ENCODE data around the gene AFF1.

AFF1 gene

GRCh38 chr4:86938771-86939520, 4.1 kb downstream of the AFF1 start:
- H3K23ac ChIP-seq (ENCODE audit: low read depth, low read length, poor library complexity): no peak overlapping the region
- H3K27ac ChIP-seq (replicated peaks; ENCODE audit: low read length): no peak overlapping the region
- H3K27me3 ChIP-seq (ENCODE audit: control insufficient read depth in 3 of 3, insufficient read depth in 3 of 3, low read depth in 1 of 3, low read length in 3 of 3): peaks cover 0 to 3% (median 0%) of the 10 kb centered on the region in 3 experiments
- H3K79me1 ChIP-seq (ENCODE audit: low read depth, low read length): peaks cover 1% of the 10 kb centered on the region
- H3K9ac ChIP-seq (ENCODE audit: low read depth, low read length, poor library complexity): no peak overlapping the region
- H2AFZ ChIP-seq (ENCODE audit: low read length): no peak overlapping the region
- no peak overlapping the region for H2BK12ac ChIP-seq (ENCODE audit: low read length)
- no peak overlapping the region for H2BK15ac ChIP-seq (ENCODE audit: low read length)
- no peak overlapping the region for H3K18ac ChIP-seq (ENCODE audit: low read length)
- H3K9me3 ChIP-seq (replicated peaks in 1 of 2; ENCODE audit: control insufficient read depth in 2 of 2, insufficient read depth in 1 of 2, low read depth in 1 of 2, low read length in 2 of 2): no peaks in the 10 kb centered on the region
- H3K14ac ChIP-seq (ENCODE audit: low read length): no peak overlapping the region
- H3K4me1 ChIP-seq (ENCODE audit: control insufficient read depth in 2 of 2, insufficient read depth in 1 of 2, low read depth in 1 of 2, low read length in 2 of 2): peaks cover 0 to 1% of the 10 kb centered on the region in 2 donors
- no peak for DNase-seq (ENCODE audit: low spot score)
- no peak overlapping the region for H2BK5ac ChIP-seq (ENCODE audit: low read length)
- no peak overlapping the region for H2BK120ac ChIP-seq (ENCODE audit: low read depth, low read length)
- WGBS, 2 donors (ENCODE audit: extremely low coverage in 2 of 2, insufficient read length in 2 of 2, insufficient replicate concordance in 1 of 2): no CpG with 5 or more reads among the region's 4 CpGs
- no peak overlapping the region for H4K91ac ChIP-seq (ENCODE audit: low read depth, low read length, poor library complexity)
- H3K4me2 ChIP-seq (ENCODE audit: insufficient read depth, low read length, poor library complexity, severe bottlenecking): no peak overlapping the region
- H3K4me3 ChIP-seq (ENCODE audit: low read length in 2 of 2): no peak overlapping the region
- no peak overlapping the region for H3K4ac ChIP-seq (ENCODE audit: low read length)
- H4K8ac ChIP-seq (ENCODE audit: low read depth, low read length): no peak overlapping the region
- no peak overlapping the region for H2AK5ac ChIP-seq (ENCODE audit: low read depth, low read length)
- H3K36me3 ChIP-seq (replicated peaks in 1 of 2; ENCODE audit: control insufficient read depth in 2 of 2, insufficient read depth in 2 of 2, low read length in 2 of 2): no peaks in the 10 kb centered on the region

- Histone ChIP-seq H3K36me3 (replicated peaks in 1 of 2; ENCODE audit: control insufficient read depth in 2 of 2, insufficient read depth in 2 of 2, low read length in 2 of 2) (no peaks in the 10 kb centered on the region), H2BK5ac (ENCODE audit: low read length) (no peak overlapping the region), H3K27me3 (ENCODE audit: control insufficient read depth in 3 of 3, insufficient read depth in 3 of 3, low read depth in 1 of 3, low read length in 3 of 3) (no peaks in the 10 kb centered on the region), H3K79me1 (ENCODE audit: low read depth, low read length) (peaks cover 1% of the 10 kb centered on the region), H3K4me1 (ENCODE audit: control insufficient read depth in 2 of 2, insufficient read depth in 1 of 2, low read depth in 1 of 2, low read length in 2 of 2) (peaks cover 0 to 1% of the 10 kb centered on the region in 2 donors), H3K4me3 (ENCODE audit: low read length in 2 of 2) (no peak overlapping the region), H3K4me2 (ENCODE audit: insufficient read depth, low read length, poor library complexity, severe bottlenecking) (no peak overlapping the region), H2AK5ac (ENCODE audit: low read depth, low read length) (no peak overlapping the region), H3K9me3 (replicated peaks in 1 of 2; ENCODE audit: control insufficient read depth in 2 of 2, insufficient read depth in 1 of 2, low read depth in 1 of 2, low read length in 2 of 2) (no peaks in the 10 kb centered on the region), H2AFZ (ENCODE audit: low read length) (no peak overlapping the region), H3K14ac (ENCODE audit: low read length) (no peak overlapping the region), H3K18ac (ENCODE audit: low read length) (no peak overlapping the region), H3K9ac (ENCODE audit: low read depth, low read length, poor library complexity) (no peak overlapping the region), H4K8ac (ENCODE audit: low read depth, low read length) (no peak overlapping the region), H4K91ac (ENCODE audit: low read depth, low read length, poor library complexity) (no peak overlapping the region), H2BK12ac (ENCODE audit: low read length) (no peak overlapping the region), H2BK120ac (ENCODE audit: low read depth, low read length) (no peak overlapping the region), H3K23ac (ENCODE audit: low read depth, low read length, poor library complexity) (no peak overlapping the region), H2BK15ac (ENCODE audit: low read length) (no peak overlapping the region), H3K27ac (replicated peaks; ENCODE audit: low read length) (no peak overlapping the region), H3K4ac (ENCODE audit: low read length) (no peak overlapping the region)
- no CpG with 5 or more reads among the region's 8 CpGs for WGBS, 2 donors (ENCODE audit: extremely low coverage in 2 of 2, insufficient read length in 2 of 2, insufficient replicate concordance in 1 of 2)
- DNase-seq (ENCODE audit: low spot score): no peak
These were observed 5.1 kb downstream of the AFF1 start for GRCh38 chr4:86939729-86940575.

GRCh38 chr4:86940920-86941460, 6.2 kb downstream of the AFF1 start:
- Histone ChIP-seq H3K27ac (replicated peaks; ENCODE audit: low read length) (no peak overlapping the region), H3K36me3 (replicated peaks in 1 of 2; ENCODE audit: control insufficient read depth in 2 of 2, insufficient read depth in 2 of 2, low read length in 2 of 2) (no peaks in the 10 kb centered on the region), H2AFZ (ENCODE audit: low read length) (no peak overlapping the region), H3K79me1 (ENCODE audit: low read depth, low read length) (peaks cover 1% of the 10 kb centered on the region), H3K9ac (ENCODE audit: low read depth, low read length, poor library complexity) (no peak overlapping the region), H2BK12ac (ENCODE audit: low read length) (no peak overlapping the region), H2AK5ac (ENCODE audit: low read depth, low read length) (no peak overlapping the region), H2BK5ac (ENCODE audit: low read length) (no peak overlapping the region), H3K27me3 (ENCODE audit: control insufficient read depth in 3 of 3, insufficient read depth in 3 of 3, low read depth in 1 of 3, low read length in 3 of 3) (no peaks in the 10 kb centered on the region), H2BK120ac (ENCODE audit: low read depth, low read length) (no peak overlapping the region), H4K91ac (ENCODE audit: low read depth, low read length, poor library complexity) (no peak overlapping the region), H3K23ac (ENCODE audit: low read depth, low read length, poor library complexity) (no peak overlapping the region), H3K9me3 (replicated peaks in 1 of 2; ENCODE audit: control insufficient read depth in 2 of 2, insufficient read depth in 1 of 2, low read depth in 1 of 2, low read length in 2 of 2) (no peaks in the 10 kb centered on the region), H2BK15ac (ENCODE audit: low read length) (no peak overlapping the region), H3K18ac (ENCODE audit: low read length) (no peak overlapping the region), H3K4me3 (ENCODE audit: low read length in 2 of 2) (no peak overlapping the region), H3K4ac (ENCODE audit: low read length) (no peak overlapping the region), H3K4me2 (ENCODE audit: insufficient read depth, low read length, poor library complexity, severe bottlenecking) (no peak overlapping the region), H3K14ac (ENCODE audit: low read length) (no peak overlapping the region), H3K4me1 (ENCODE audit: control insufficient read depth in 2 of 2, insufficient read depth in 1 of 2, low read depth in 1 of 2, low read length in 2 of 2) (peaks cover 0 to 1% of the 10 kb centered on the region in 2 donors), H4K8ac (ENCODE audit: low read depth, low read length) (no peak overlapping the region)
- DNase-seq (ENCODE audit: low spot score): no peak
- WGBS, 2 donors (ENCODE audit: extremely low coverage in 2 of 2, insufficient read length in 2 of 2, insufficient replicate concordance in 1 of 2): no CpG with 5 or more reads among the region's 15 CpGs

GRCh38 chr4:86942185-86942666, 7.4 kb downstream of the AFF1 start:
- Histone ChIP-seq H3K36me3 (replicated peaks in 1 of 2; ENCODE audit: control insufficient read depth in 2 of 2, insufficient read depth in 2 of 2, low read length in 2 of 2) (no peaks in the 10 kb centered on the region), H3K4me3 (ENCODE audit: low read length in 2 of 2) (no peak overlapping the region), H3K18ac (ENCODE audit: low read length) (no peak overlapping the region), H3K23ac (ENCODE audit: low read depth, low read length, poor library complexity) (no peak overlapping the region), H2BK15ac (ENCODE audit: low read length) (no peak overlapping the region), H3K4me1 (ENCODE audit: control insufficient read depth in 2 of 2, insufficient read depth in 1 of 2, low read depth in 1 of 2, low read length in 2 of 2) (peaks cover 0 to 2% of the 10 kb centered on the region in 2 donors), H2BK5ac (ENCODE audit: low read length) (no peak overlapping the region), H3K27ac (replicated peaks; ENCODE audit: low read length) (no peak overlapping the region), H3K27me3 (ENCODE audit: control insufficient read depth in 3 of 3, insufficient read depth in 3 of 3, low read depth in 1 of 3, low read length in 3 of 3) (no peaks in the 10 kb centered on the region), H3K79me1 (ENCODE audit: low read depth, low read length) (peaks cover 5% of the 10 kb centered on the region), H3K9ac (ENCODE audit: low read depth, low read length, poor library complexity) (no peak overlapping the region), H3K9me3 (replicated peaks in 1 of 2; ENCODE audit: control insufficient read depth in 2 of 2, insufficient read depth in 1 of 2, low read depth in 1 of 2, low read length in 2 of 2) (no peaks in the 10 kb centered on the region), H3K4ac (ENCODE audit: low read length) (no peak overlapping the region), H2BK120ac (ENCODE audit: low read depth, low read length) (no peak overlapping the region), H2AK5ac (ENCODE audit: low read depth, low read length) (no peak overlapping the region), H2BK12ac (ENCODE audit: low read length) (no peak overlapping the region), H4K91ac (ENCODE audit: low read depth, low read length, poor library complexity) (no peak overlapping the region), H3K14ac (ENCODE audit: low read length) (no peak overlapping the region), H3K4me2 (ENCODE audit: insufficient read depth, low read length, poor library complexity, severe bottlenecking) (no peak overlapping the region), H2AFZ (ENCODE audit: low read length) (no peak overlapping the region), H4K8ac (ENCODE audit: low read depth, low read length) (no peak overlapping the region)
- no CpG with 5 or more reads among the region's 1 CpG for WGBS, 2 donors (ENCODE audit: extremely low coverage in 2 of 2, insufficient read length in 2 of 2, insufficient replicate concordance in 1 of 2)
- no peak for DNase-seq (ENCODE audit: low spot score)
